A172 (cell line): ENCODE data around the gene TSPY9. TPM values are rescaled to one million over a fixed set of nuclear protein-coding genes. Genes with fewer than 3 reads are reported as not detected.
"Not testable (repeated sequence)": the region's sequence is repeated elsewhere in the genome, so short reads cannot be mapped to it uniquely, and the experiment has no call there.

ENCODE experiments used
- DNase-seq: peaks from one replicate; pipeline ENCODE4 v3.0.0-alpha.2; 2015; ENCODE audit warnings: low spot score
- total RNA-seq: library from RNA; depleted of rRNA; stranded (reverse); fragments of >200 nt; shearing (Covaris generic); gene quantifications from 2 replicates; pipeline ENCODE4 v1.2.3, GENCODE V29; 2014; rRNA removed

Gene TSPY9
- not detected in 2 replicates for total RNA-seq

- DNase-seq: not testable (repeated sequence)
These were observed at the start of gene TSPY9 for GRCh38 chrY:9486967-9487366. TSPY9 (plus strand) TSS chrY:9487267; CDS start chrY:9487313, 46 bp downstream.

GRCh38 chrY:9466655-9467054 lies 20.4 kb upstream of the TSPY9 start, which contains the start of gene TSPY1:
TSPY1 (plus strand) TSS chrY:9466955; CDS start chrY:9467001, 46 bp downstream.
- not testable (repeated sequence) for DNase-seq

- DNase-seq: not testable (repeated sequence)
These were observed 17.3 kb downstream of the TSPY9 start for GRCh38 chrY:9504396-9504795.

- DNase-seq: not testable (repeated sequence)
These were observed 29.2 kb downstream of the TSPY9 start for GRCh38 chrY:9516287-9516686.

- DNase-seq: not testable (repeated sequence)
These were observed 40.5 kb downstream of the TSPY9 start, which contains the start of gene TSPY10 for GRCh38 chrY:9527580-9527979. TSPY10 (plus strand) TSS chrY:9527880; CDS start chrY:9527926, 46 bp downstream.

Other genes starting within 250 kb of the TSPY9 start
- gene TSPY4, start 149.8 kb upstream of the TSPY9 start, total RNA-seq: not detected in 2 replicates
- not detected in 2 replicates for gene TSPY8, start 129.5 kb upstream of the TSPY9 start, total RNA-seq
- not detected in 2 replicates for gene TSPY3, start 88.8 kb upstream of the TSPY9 start, total RNA-seq
- gene TSPY1, start 20.3 kb upstream of the TSPY9 start, total RNA-seq: 0.24 TPM in 1 of 2 replicates, not detected in the other
- 0.24 TPM in 1 of 2 replicates, not detected in the other for gene TSPY10, start 40.6 kb downstream of the TSPY9 start, total RNA-seq